ENCODE measurements around the gene PDGFRB.
A peak's percentile ranks its signal among the peaks of the same experiment; 100 is the strongest.

GRCh38 chr5:150066901-150067396 lies 88.7 kb downstream of the PDGFRB start:
- no peak for TF ChIP-seq CTCF (conservative IDR thresholded peaks at IDR 0.05; ENCODE audit: low read depth, low read length)
- TF ChIP-seq POLR2A (IDR thresholded peaks at IDR 0.05; ENCODE audit: low read depth, low read length) = no peak
- TF ChIP-seq USF2 (IDR thresholded peaks at IDR 0.05; ENCODE audit: low read depth, low read length) = no peak
- TF ChIP-seq CEBPB (IDR thresholded peaks at IDR 0.05; ENCODE audit: low read depth, low read length) = peak; percentile 93
- TF ChIP-seq BHLHE40 (IDR thresholded peaks at IDR 0.05; ENCODE audit: low read depth, low read length) = no peak
- TF ChIP-seq MAFK (IDR thresholded peaks at IDR 0.05; ENCODE audit: low read depth, low read length) = peak; percentile 17; the same call in 1 of the 2 replicates
- TF ChIP-seq RAD21 (IDR thresholded peaks at IDR 0.05; ENCODE audit: low read length) = no peak
- no peak for TF ChIP-seq RFX5 (IDR thresholded peaks at IDR 0.05; ENCODE audit: low read depth, low read length)
